Heart left ventricle (tissue), 16 donors: ENCODE results near the gene PDHB. TPM values are rescaled to one million over a fixed set of nuclear protein-coding genes. Genes with fewer than 3 reads are reported as not detected.
"Not testable (repeated sequence)": the region's sequence is repeated elsewhere in the genome, so short reads cannot be mapped to it uniquely, and the experiment has no call there.

Source experiments
- ATAC-seq, 4 donors: fragments of 200-7000 bp; cut with Tn5 transposase; one replicate each; pipeline ENCODE4 v1.9.1; 2020 to 2022; ENCODE audit warnings: moderate library complexity in 4 of 4, mild to moderate bottlenecking in 3 of 4, moderate number of reproducible peaks in 1 of 4
- DNase-seq, 5 donors: peaks; one replicate each; pipeline ENCODE4 v3.0.0-alpha.2; 2020
- H3K27ac ChIP-seq, 12 donors: fragments of 200-600 bp; sonication (generic) in 4 of 12; one replicate each; pipeline versions ENCODE4 v1.5.0 to v1.8.0; 2016 to 2022; ENCODE audit warnings: mild to moderate bottlenecking in 2 of 12
- H3K27me3 ChIP-seq, 9 donors: fragments of 200-600 bp; sonication (generic) in 2 of 9; one replicate each; pipeline versions ENCODE4 v1.5.1 to v1.8.0; 2016 to 2022; ENCODE audit warnings: mild to moderate bottlenecking in 3 of 9
- H3K36me3 ChIP-seq, 9 donors: fragments of 200-600 bp; sonication (generic) in 2 of 9; one replicate each; pipeline versions ENCODE4 v1.5.0 to v1.8.0; 2018 to 2022; ENCODE audit warnings: mild to moderate bottlenecking in 2 of 9
- H3K4me1 ChIP-seq, 12 donors: fragments of 200-600 bp; sonication (generic) in 4 of 12; one replicate each; pipeline versions ENCODE4 v1.5.0 to v1.8.0; 2016 to 2022; ENCODE audit warnings: mild to moderate bottlenecking in 3 of 12
- H3K4me3 ChIP-seq, 12 donors: fragments of 200-600 bp; sonication (generic) in 4 of 12; one replicate each; pipeline versions ENCODE4 v1.5.0 to v1.8.0; 2017 to 2022; ENCODE audit warnings: mild to moderate bottlenecking in 9 of 12, moderate library complexity in 4 of 12
- H3K9me3 ChIP-seq, 12 donors: fragments of 200-600 bp; sonication (generic) in 4 of 12; one replicate each; pipeline versions ENCODE4 v1.5.0 to v1.8.0; 2016 to 2022; ENCODE audit warnings: mild to moderate bottlenecking in 1 of 12
- POLR2A ChIP-seq, 2 donors: fragments of 450-650 bp; IDR thresholded peaks; one replicate each; pipeline ENCODE4 v1.6.1; 2017; ENCODE audit warnings: antibody characterized with exemption in 2 of 2, mild to moderate bottlenecking in 2 of 2, moderate library complexity in 2 of 2
- WGBS, 4 donors: extraction: QIAGEN DNeasy Blood & Tissue Kit in 2 of 4; methylation state at CpG; one replicate each; pipeline versions ENCODE4 v1.1.5 to v1.1.7; 2013 to 2018; 5-methylcytosine and 5-hydroxymethylcytosine counted together
- intact Hi-C, 10 donors: fragments of 100-400 bp; cut with DNase I; formaldehyde crosslinking; loops; one replicate each; pipeline versions ENCODE4 v1.11.1 to v1.14.2; 2022
- polyA plus RNA-seq, 2 donors: library from polyadenylated mRNA; stranded (reverse); fragments of 200-250 nt; gene quantifications; one replicate each; pipeline ENCODE4 v1.2.3, GENCODE V29; 2013
- total RNA-seq, 9 donors: library from RNA; depleted of rRNA in 2 of 9; stranded (reverse); fragments of >200 nt in 2 of 9; fragmentation: NEBNext Ultra II Directional in 3 of 9; extraction: Animal tissue kit (Norgen Biotek cat#: 25700) in 3 of 9; gene quantifications; one replicate each; pipeline versions ENCODE4 v1.1.0 to v1.2.4, GENCODE V29; 2016 to 2023
- TF ChIP-seq, protein P1 (sequence below), 12 donors: fragments of 200-600 bp; sonication (generic) in 4 of 12; IDR thresholded peaks; one replicate each; pipeline versions ENCODE4 v1.5.0 to v1.8.0; 2018 to 2022; ENCODE audit warnings: antibody characterized with exemption in 12 of 12, mild to moderate bottlenecking in 5 of 12
- donor health status: ischemic (EF 13 %, LVEDD 7.1; RV severe dilation, severe dysfunction).
- donor health status: healthy with polysubstance abuse.
- donor health status: DM: no; HTN: yes; CAD: no.
- donor health status: DM: no; HTN: no; CAD: no.
- donor health status: ischemic (EF 25% LVEDD 6.9; RV normal size, moderate dysfunction).
- donor health status: ischemic (EF 25% LVEDD 5.7; RV mildly dilated, moderate dysfunction).
- donor health status: healthy.
- donor health status: DM: yes; HTN: yes; CAD: no.
- donor health status: ischemic (EF 35%, LVEDD 5.7; RV mildly dilated, moderate dysfunction).
- donor health status: nonischemic (EF 11% LVEDD 7.7; RV severe dilation, severe dysfunction).
- donor health status: DM: yes; HTN: yes; CAD: no.
- donor health status: PGD.
- donor health status: ischemic (EF 29% LVEDD 5.4; RV normal size, mild dysfunction).
- donor health status: nonischemic (EF 23%, LVEDD 6.1; RV moderate dilation, normal function).

PDHB gene
- total and polyA plus RNA-seq, 11 donors: 133 to 274 (median 192) TPM

DNA sequence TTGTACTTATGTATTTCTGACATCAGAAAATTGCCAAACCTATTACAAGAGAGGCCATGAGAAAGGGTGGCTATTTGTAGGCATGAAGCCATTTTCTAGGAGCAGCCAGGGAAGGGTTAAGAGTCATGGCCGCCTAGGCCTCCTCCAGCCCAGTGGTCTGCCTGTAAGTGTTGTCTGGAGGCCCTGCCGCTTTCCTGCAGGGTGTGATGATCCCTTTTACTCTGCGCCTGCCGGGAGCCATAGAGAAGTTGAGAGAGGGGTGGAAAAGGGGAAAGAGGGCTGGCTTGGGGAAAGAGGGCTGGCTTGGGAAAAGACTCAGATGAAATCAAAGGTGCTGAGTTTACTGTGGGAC lies 29.2 kb upstream of the PDHB start:
- intact Hi-C loops: loop anchor here in 8 of 10 donors (1.0 to 10.0 kb wide), 6 partner anchors 69 to 172 kb away; partner anchors contain the start of gene ACOX2 (in 3 of the 8)
- Histone ChIP-seq H3K4me1 (peaks cover 0 to 16% (median 2%) of the 10 kb centered on the region in 12 donors), H3K27me3 (no peaks in the 10 kb centered on the region), H3K36me3 (no peaks in the 10 kb centered on the region), H3K27ac (no peak overlapping the region), H3K4me3 (peak overlapping the region in 1 of 12 donors; percentile 43), H3K9me3 (no peaks in the 10 kb centered on the region)
- no peak for ATAC-seq
- no peak for TF ChIP-seq POLR2A (IDR thresholded peaks at IDR 0.05)
- TF ChIP-seq, protein P1, sequence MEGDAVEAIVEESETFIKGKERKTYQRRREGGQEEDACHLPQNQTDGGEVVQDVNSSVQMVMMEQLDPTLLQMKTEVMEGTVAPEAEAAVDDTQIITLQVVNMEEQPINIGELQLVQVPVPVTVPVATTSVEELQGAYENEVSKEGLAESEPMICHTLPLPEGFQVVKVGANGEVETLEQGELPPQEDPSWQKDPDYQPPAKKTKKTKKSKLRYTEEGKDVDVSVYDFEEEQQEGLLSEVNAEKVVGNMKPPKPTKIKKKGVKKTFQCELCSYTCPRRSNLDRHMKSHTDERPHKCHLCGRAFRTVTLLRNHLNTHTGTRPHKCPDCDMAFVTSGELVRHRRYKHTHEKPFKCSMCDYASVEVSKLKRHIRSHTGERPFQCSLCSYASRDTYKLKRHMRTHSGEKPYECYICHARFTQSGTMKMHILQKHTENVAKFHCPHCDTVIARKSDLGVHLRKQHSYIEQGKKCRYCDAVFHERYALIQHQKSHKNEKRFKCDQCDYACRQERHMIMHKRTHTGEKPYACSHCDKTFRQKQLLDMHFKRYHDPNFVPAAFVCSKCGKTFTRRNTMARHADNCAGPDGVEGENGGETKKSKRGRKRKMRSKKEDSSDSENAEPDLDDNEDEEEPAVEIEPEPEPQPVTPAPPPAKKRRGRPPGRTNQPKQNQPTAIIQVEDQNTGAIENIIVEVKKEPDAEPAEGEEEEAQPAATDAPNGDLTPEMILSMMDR (IDR thresholded peaks at IDR 0.05): no peak
- WGBS, 4 donors: 69 to 76% (median 74%) methylated on average over 4 of the region's 4 CpGs
- DNase-seq: no peak

DNA sequence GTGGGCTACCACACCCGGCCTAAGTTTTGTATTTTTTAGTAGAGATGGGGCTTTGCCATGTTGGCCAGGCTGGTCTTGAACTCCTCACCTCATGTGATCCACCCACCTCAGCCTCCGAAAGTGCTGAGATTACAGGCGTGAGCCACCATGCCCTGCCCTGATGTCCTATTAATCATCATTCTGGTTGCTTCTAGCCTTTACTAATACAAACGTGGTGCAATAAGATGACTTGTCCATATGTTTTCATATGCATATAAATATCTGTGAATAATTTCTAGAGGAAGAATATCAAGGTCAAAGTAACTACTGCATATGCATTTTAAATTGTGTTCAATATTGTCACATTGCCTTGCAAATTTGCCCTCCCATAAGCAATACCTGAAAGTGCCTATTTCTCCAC lies 25.5 kb upstream of the PDHB start:
- 87 to 92% (median 90%) methylated on average over 4 of the region's 4 CpGs for WGBS, 4 donors

DNA sequence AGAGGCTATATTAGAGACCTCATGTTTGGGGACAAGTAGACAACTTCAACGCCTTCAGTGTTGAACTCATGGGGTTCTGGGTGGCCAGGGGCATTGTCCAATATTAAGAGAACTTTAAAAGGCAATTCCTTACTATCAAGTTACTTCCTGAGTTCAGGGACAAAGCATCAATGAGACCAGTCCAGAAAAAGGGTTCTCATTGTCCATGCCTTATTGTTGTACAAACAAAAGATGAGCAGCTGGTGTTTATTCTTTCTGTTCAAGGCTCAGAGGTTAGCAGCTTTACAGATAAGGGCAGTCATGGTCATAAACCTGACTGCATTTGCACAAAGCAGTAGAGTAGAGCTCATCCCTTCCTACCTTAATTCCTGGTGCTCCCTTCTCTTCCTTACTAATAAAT lies 18.5 kb upstream of the PDHB start:
- DNase-seq (no peak), ATAC-seq (no peak)
- no peak overlapping the region for H3K27ac ChIP-seq
- WGBS, 4 donors: 72 to 83% (median 76%) methylated on average over 1 of the region's 1 CpG
- no peaks in the 10 kb centered on the region for H3K4me1 ChIP-seq
- intact Hi-C loops: no loop called here
- peaks cover 0 to 5% (median 0%) of the 10 kb centered on the region in 9 donors for H3K36me3 ChIP-seq
- H3K9me3 ChIP-seq: peaks cover 0 to 35% (median 16%) of the 10 kb centered on the region in 12 donors
- no peaks in the 10 kb centered on the region for H3K27me3 ChIP-seq
- H3K4me3 ChIP-seq: no peak overlapping the region
- TF ChIP-seq, protein P1 (IDR thresholded peaks at IDR 0.05): no peak
- no peak for TF ChIP-seq POLR2A (IDR thresholded peaks at IDR 0.05)

More for the DNA sequence above, 25.5 kb upstream of the PDHB start:
- TF ChIP-seq POLR2A (IDR thresholded peaks at IDR 0.05): no peak
- TF ChIP-seq, protein P1 (IDR thresholded peaks at IDR 0.05): no peak
- no peak for ATAC-seq
- H3K36me3 ChIP-seq: peaks cover 0 to 5% (median 0%) of the 10 kb centered on the region in 9 donors
- peaks cover 0 to 15% (median 2%) of the 10 kb centered on the region in 12 donors for H3K4me1 ChIP-seq
- no peak for DNase-seq
- no peak overlapping the region for H3K27ac ChIP-seq
- no peak overlapping the region for H3K4me3 ChIP-seq
- intact Hi-C loops: no loop called here
- peaks cover 0 to 27% (median 13%) of the 10 kb centered on the region in 12 donors for H3K9me3 ChIP-seq
- H3K27me3 ChIP-seq: no peaks in the 10 kb centered on the region

DNA sequence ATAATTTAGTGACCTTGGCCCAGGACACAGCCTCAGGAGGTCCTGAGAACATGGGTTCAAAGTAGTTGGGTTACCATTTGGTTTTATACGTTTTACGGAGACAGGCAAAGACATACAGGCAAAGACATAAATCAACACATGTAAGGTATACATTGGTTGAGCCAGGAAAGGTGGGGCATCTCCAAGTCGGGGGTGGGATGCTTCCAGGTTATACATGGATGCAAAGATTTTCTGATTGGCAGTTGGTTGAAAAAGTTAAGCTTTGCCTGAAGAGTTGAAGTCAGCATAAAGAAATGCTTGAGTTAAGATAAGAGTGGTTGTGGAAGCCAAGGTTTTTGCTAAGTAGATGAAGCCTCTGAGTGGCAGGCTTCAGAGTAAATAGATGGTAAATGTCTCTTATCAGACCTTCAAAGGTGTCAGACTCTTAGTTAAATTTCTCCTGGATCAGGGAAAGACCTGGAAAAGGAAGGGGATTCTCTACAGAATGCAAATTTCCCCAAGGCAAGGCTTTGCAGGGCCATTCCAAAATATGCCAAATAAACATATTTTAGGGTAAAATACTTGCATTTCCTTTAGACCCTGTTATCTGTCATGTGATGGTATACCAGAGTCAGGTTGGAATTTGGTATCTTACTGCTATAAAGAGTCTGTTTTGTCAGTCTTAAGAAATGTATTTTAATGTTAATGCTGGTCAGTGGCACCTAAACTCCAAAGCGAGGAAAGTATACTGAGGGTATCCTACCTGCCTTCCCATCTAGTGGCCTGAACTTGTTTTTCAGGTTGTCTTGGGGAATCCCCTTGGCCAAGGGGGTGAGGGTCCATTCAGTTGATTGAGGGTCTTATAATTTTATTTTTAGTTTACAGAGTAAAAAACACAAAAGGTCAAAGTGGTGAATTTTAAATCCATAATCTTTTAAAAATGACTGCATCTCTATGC lies 8.2 kb upstream of the PDHB start:
- ATAC-seq (no peak), DNase-seq (no peak)
- 76 to 83% (median 79%) methylated on average over 4 of the region's 4 CpGs for whole genome bisulfite sequencing, 4 donors
- TF ChIP-seq, protein P1 (IDR thresholded peaks at IDR 0.05): no peak
- TF ChIP-seq POLR2A (IDR thresholded peaks at IDR 0.05): no peak
- Histone ChIP-seq H3K9me3 (no peaks in the 10 kb centered on the region), H3K27me3 (no peaks in the 10 kb centered on the region), H3K4me3 (no peak overlapping the region), H3K4me1 (no peaks in the 10 kb centered on the region), H3K36me3 (no peaks in the 10 kb centered on the region), H3K27ac (no peak overlapping the region)
- intact Hi-C loops: no loop called here

DNA sequence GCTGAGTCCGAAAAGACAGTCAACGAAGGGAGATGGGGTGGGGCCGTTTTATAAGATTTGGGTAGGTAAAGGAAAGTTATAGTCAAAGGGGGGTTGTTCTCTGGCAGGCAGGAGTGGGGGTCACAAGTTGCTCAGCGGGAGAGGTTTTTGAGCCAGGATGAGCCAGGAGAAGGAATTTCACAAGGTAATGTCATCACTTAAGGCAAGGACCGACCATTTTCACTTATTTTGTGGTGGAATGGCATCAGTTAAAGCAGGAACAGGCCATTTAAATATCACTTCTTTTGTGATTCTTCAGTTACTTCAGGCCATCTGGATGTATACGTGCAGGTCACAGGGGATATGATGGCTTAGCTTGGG lies 7.3 kb upstream of the PDHB start:
- intact Hi-C loops: not testable (repeated sequence)

DNA sequence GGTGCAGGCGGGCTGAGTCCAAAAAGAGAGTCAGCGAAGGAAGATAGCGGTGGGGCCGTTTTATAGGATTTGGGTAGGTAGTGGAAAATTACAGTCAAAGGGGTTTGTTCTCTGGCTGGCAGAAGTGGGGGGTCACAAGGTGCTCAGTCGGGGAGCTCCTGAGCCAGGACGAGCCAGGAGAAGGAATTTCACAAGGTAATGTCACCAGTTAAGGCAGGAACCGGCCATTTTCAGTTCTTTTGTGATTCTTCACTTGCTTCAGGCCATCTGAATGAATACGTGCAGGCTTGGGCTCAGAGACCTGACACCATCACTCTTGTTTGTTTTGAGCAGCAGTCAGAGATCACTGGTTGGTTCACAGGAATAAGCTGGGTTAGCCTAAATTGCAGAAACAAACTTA lies 3.6 kb upstream of the PDHB start:
- H3K27ac ChIP-seq, H3K4me3 ChIP-seq, H3K36me3 ChIP-seq, DNase-seq, H3K9me3 ChIP-seq, H3K27me3 ChIP-seq, ATAC-seq: not testable (repeated sequence)
- H3K4me1 ChIP-seq: peaks cover 2 to 27% (median 19%) of the 10 kb centered on the region in 12 donors
- intact Hi-C loops: loop anchor here in 3 of 10 donors (5.0 to 10.0 kb wide), 2 partner anchors 50 to 98 kb away; partner anchors contain the start of gene ACOX2 (in 3 of the 3)
- 78 to 83% (median 80%) methylated on average over 8 of the region's 8 CpGs for WGBS, 4 donors

More for the DNA sequence above, 7.3 kb upstream of the PDHB start:
- not testable (repeated sequence) for H3K4me1 ChIP-seq, ATAC-seq, H3K36me3 ChIP-seq, H3K9me3 ChIP-seq, H3K27me3 ChIP-seq, H3K27ac ChIP-seq, DNase-seq, H3K4me3 ChIP-seq
- 81 to 88% (median 83%) methylated on average over 6 of the region's 6 CpGs for WGBS, 4 donors
